ENCODE results near the gene BHLHE41.

Gene BHLHE41

GRCh38 chr12:26134540-26134939 lies 9.7 kb upstream of the BHLHE41 start:
- no peak for DNase-seq (ENCODE audit: low read depth, low spot score)

- DNase-seq (ENCODE audit: low read depth, low spot score) = no peak
Observed at GRCh38 chr12:26133521-26133920, 8.7 kb upstream of the BHLHE41 start.

- DNase-seq (ENCODE audit: low read depth, low spot score) = no peak
Observed at GRCh38 chr12:26132866-26133265, 8.0 kb upstream of the BHLHE41 start.

GRCh38 chr12:26131936-26132335 lies 7.1 kb upstream of the BHLHE41 start:
- no peak for DNase-seq (ENCODE audit: low read depth, low spot score)

- no peak for DNase-seq (ENCODE audit: low read depth, low spot score)
Observed at GRCh38 chr12:26130728-26131127, 5.9 kb upstream of the BHLHE41 start.

GRCh38 chr12:26128168-26128567 lies 3.3 kb upstream of the BHLHE41 start:
- no peak for DNase-seq (ENCODE audit: low read depth, low spot score)

- DNase-seq (ENCODE audit: low read depth, low spot score) = no peak
Observed at GRCh38 chr12:26127404-26127803, 2.6 kb upstream of the BHLHE41 start.

GRCh38 chr12:26126340-26127284 lies 1.8 kb upstream of the BHLHE41 start:
- DNase-seq (ENCODE audit: low read depth, low spot score) = no peak

GRCh38 chr12:26125400-26126339 lies 833 bp upstream of the BHLHE41 start:
- DNase-seq (ENCODE audit: low read depth, low spot score) = no peak

GRCh38 chr12:26123482-26123980 lies 1.3 kb downstream of the BHLHE41 start:
- no peak for DNase-seq (ENCODE audit: low read depth, low spot score)

- no peak for DNase-seq (ENCODE audit: low read depth, low spot score)
Observed at GRCh38 chr12:26122681-26123481, 2.0 kb downstream of the BHLHE41 start.

GRCh38 chr12:26122061-26122680 lies 2.7 kb downstream of the BHLHE41 start:
- DNase-seq (ENCODE audit: low read depth, low spot score) = no peak

GRCh38 chr12:26121323-26122060 lies 3.3 kb downstream of the BHLHE41 start:
- no peak for DNase-seq (ENCODE audit: low read depth, low spot score)

- DNase-seq (ENCODE audit: low read depth, low spot score) = no peak
Observed at GRCh38 chr12:26120561-26121274, 4.1 kb downstream of the BHLHE41 start.

GRCh38 chr12:26119391-26119989 lies 5.3 kb downstream of the BHLHE41 start:
- no peak for DNase-seq (ENCODE audit: low read depth, low spot score)

- no peak for DNase-seq (ENCODE audit: low read depth, low spot score)
Observed at GRCh38 chr12:26118308-26118707, 6.5 kb downstream of the BHLHE41 start.

- DNase-seq (ENCODE audit: low read depth, low spot score) = no peak
Observed at GRCh38 chr12:26116829-26117715, 7.8 kb downstream of the BHLHE41 start.
